ENCODE results near the gene RNU11.
"Not testable (repeated sequence)": the region's sequence is repeated elsewhere in the genome, so short reads cannot be mapped to it uniquely, and the experiment has no call there.

Gene RNU11

GRCh38 chr1:28648474-28649198, at the start of gene RNU11:
Gene RNU11 (plus strand): TSS chr1:28648600.
- peak; percentile 99 for DNase-seq

- no peak for DNase-seq
These were observed 46.7 kb upstream of the RNU11 start for GRCh38 chr1:28601696-28602095.

- DNase-seq = peak; percentile 77
These were observed 45.6 kb upstream of the RNU11 start for GRCh38 chr1:28602536-28603439.

- no peak for DNase-seq
These were observed 44.0 kb upstream of the RNU11 start for GRCh38 chr1:28604411-28604810.

- DNase-seq = no peak
These were observed 43.4 kb upstream of the RNU11 start for GRCh38 chr1:28604962-28605361.

GRCh38 chr1:28606771-28607170, 41.6 kb upstream of the RNU11 start:
- no peak for DNase-seq

GRCh38 chr1:28613175-28613574, 35.2 kb upstream of the RNU11 start:
- DNase-seq = no peak

- no peak for DNase-seq
These were observed 16.7 kb upstream of the RNU11 start for GRCh38 chr1:28631713-28632112.

GRCh38 chr1:28632560-28632959, 15.8 kb upstream of the RNU11 start:
- no peak for DNase-seq

GRCh38 chr1:28640766-28641165, 7.6 kb upstream of the RNU11 start:
- no peak for DNase-seq

GRCh38 chr1:28642056-28642846, 6.1 kb upstream of the RNU11 start:
- no peak for DNase-seq

- peak; percentile 97 for DNase-seq
These were observed 5.4 kb upstream of the RNU11 start, which contains the start of gene TAF12 for GRCh38 chr1:28642847-28643635. Gene TAF12 (minus strand): TSS chr1:28643067. CDS start chr1:28622081, 20,986 bp downstream.

- DNase-seq = no peak
These were observed 3.9 kb upstream of the RNU11 start for GRCh38 chr1:28644494-28644893.

- DNase-seq = not testable (repeated sequence)
These were observed 3.0 kb upstream of the RNU11 start for GRCh38 chr1:28645406-28645805.

GRCh38 chr1:28646040-28646439, 2.4 kb upstream of the RNU11 start:
- no peak for DNase-seq

GRCh38 chr1:28648008-28648473, 359 bp upstream of the RNU11 start:
- peak; percentile 99 for DNase-seq

GRCh38 chr1:28653063-28653462, 4.7 kb downstream of the RNU11 start:
- not testable (repeated sequence) for DNase-seq

- not testable (repeated sequence) for DNase-seq
These were observed 5.5 kb downstream of the RNU11 start for GRCh38 chr1:28653870-28654269.

- not testable (repeated sequence) for DNase-seq
These were observed 7.3 kb downstream of the RNU11 start for GRCh38 chr1:28655448-28656311.

- DNase-seq = no peak
These were observed 7.9 kb downstream of the RNU11 start for GRCh38 chr1:28656335-28656734.

- no peak for DNase-seq
These were observed 15.6 kb downstream of the RNU11 start for GRCh38 chr1:28663871-28664470.
